Natural killer cell (primary cell): ENCODE results near the gene BLOC1S4. TPM values are rescaled to one million over a fixed set of nuclear protein-coding genes. Genes with fewer than 3 reads are reported as not detected.
"Not testable (repeated sequence)": the region's sequence is repeated elsewhere in the genome, so short reads cannot be mapped to it uniquely, and the experiment has no call there.

Experiments
- ATAC-seq, 3 donors: fragments of 150-1000 bp in 2 of 3; fragments of 200-7000 bp in 1 of 3; cut with Tn5 transposase; 1 replicate in 1 of 3; 2 replicates in 2 of 3; pipeline ENCODE4 v1.10.0; 2021; ENCODE audit warnings: mild to moderate bottlenecking in 2 of 3, moderate library complexity in 2 of 3
- DNase-seq, 2 donors: peaks; one replicate each; pipeline versions ENCODE4 v3.0.0 to v3.0.0-alpha.2; 2013 to 2021; ENCODE audit warnings: mixed read lengths in 1 of 2
- H3K27ac ChIP-seq: one replicate; pipeline ENCODE4 v1.5.1; 2013; ENCODE audit warnings: mild to moderate bottlenecking, low read length
- H3K27me3 ChIP-seq: one replicate; pipeline ENCODE4 v1.6.1; 2013; ENCODE audit warnings: low read length; ENCODE audit not compliant: control insufficient read depth, insufficient read depth
- H3K36me3 ChIP-seq: one replicate; pipeline ENCODE4 v1.6.1; 2013; ENCODE audit warnings: low read length; ENCODE audit not compliant: control insufficient read depth, insufficient read depth
- H3K4me1 ChIP-seq: one replicate; pipeline ENCODE4 v1.6.1; 2013; ENCODE audit warnings: low read length; ENCODE audit not compliant: control insufficient read depth, insufficient read depth
- H3K4me3 ChIP-seq: one replicate; pipeline ENCODE4 v1.5.1; 2013; ENCODE audit warnings: low read length
- H3K9me3 ChIP-seq: one replicate; pipeline ENCODE4 v1.6.1; 2013; ENCODE audit warnings: low read length; ENCODE audit not compliant: control insufficient read depth, insufficient read depth
- H3K27ac Mint-ChIP-seq, 2 donors: one replicate each; pipeline ENCODE4 v1.8.0; 2022; ENCODE audit warnings: mild to moderate bottlenecking in 2 of 2, mixed read lengths in 2 of 2, moderate library complexity in 1 of 2
- H3K27me3 Mint-ChIP-seq, 2 donors: one replicate each; pipeline ENCODE4 v1.8.0; 2022; ENCODE audit warnings: low read depth in 2 of 2, mixed read lengths in 2 of 2
- H3K36me3 Mint-ChIP-seq: one replicate; pipeline ENCODE4 v1.8.0; 2022; ENCODE audit warnings: mixed read lengths
- H3K4me1 Mint-ChIP-seq, 2 donors: one replicate each; pipeline ENCODE4 v1.8.0; 2022; ENCODE audit warnings: mixed read lengths in 2 of 2
- H3K4me3 Mint-ChIP-seq: one replicate; pipeline ENCODE4 v1.8.0; 2022; ENCODE audit warnings: mild to moderate bottlenecking, moderate library complexity, mixed read lengths
- H3K9me3 Mint-ChIP-seq, 2 donors: one replicate each; pipeline ENCODE4 v1.8.0; 2022; ENCODE audit warnings: mixed read lengths in 2 of 2
- WGBS: methylation state at CpG from one replicate; pipeline ENCODE4 v1.1.7; 2013; ENCODE audit warnings: missing lambda C conversion rate; ENCODE audit not compliant: insufficient coverage; 5-methylcytosine and 5-hydroxymethylcytosine counted together
- intact Hi-C: fragments of 100-400 bp; cut with micrococcal nuclease; formaldehyde crosslinking; loops from one replicate; pipeline ENCODE4 v1.14.2; 2022
- total RNA-seq, 4 donors: library from RNA; stranded (reverse); fragments of 120-200 nt in 1 of 4; gene quantifications; one replicate each; pipeline versions ENCODE4 v1.2.3 to v1.2.4, GENCODE V29; 2013 to 2022
- TF ChIP-seq, protein P1 (sequence below): fragments of 200-600 bp; IDR thresholded peaks from one replicate; pipeline ENCODE4 v1.8.0; 2022; ENCODE audit warnings: antibody characterized with exemption

BLOC1S4 gene
- total RNA-seq, 3 donors from 2014 or later (not counting 1 experiment from before 2014, with no cell fraction given) = 18.9 to 20.1 (median 20.0) TPM

DNA sequence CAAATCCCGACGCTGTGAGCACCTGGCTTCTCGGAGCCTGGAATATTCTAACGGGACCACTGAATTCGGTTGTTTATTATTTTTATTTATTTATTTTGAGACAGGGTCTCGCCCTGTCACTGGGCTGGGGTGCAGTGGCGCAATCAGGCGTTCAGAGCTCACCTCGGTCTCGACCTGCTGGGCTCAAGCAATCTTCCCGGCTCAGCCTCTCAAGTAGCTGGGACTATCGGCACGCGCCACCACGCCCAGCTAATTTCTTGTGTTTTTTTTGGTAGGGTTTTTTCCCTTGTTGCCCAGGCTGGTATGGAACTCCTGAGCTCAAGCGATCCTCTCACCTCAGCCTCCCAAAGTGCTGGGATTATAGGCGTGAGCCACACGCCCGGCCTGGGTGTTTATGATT is 43.8 kb upstream of the BLOC1S4 start:
- H3K36me3 ChIP-seq = peaks cover 15% of the 10 kb centered on the region
- H3K27me3 ChIP-seq = no peaks in the 10 kb centered on the region
- no peaks in the 10 kb centered on the region for H3K9me3 ChIP-seq
- TF ChIP-seq, protein P1, sequence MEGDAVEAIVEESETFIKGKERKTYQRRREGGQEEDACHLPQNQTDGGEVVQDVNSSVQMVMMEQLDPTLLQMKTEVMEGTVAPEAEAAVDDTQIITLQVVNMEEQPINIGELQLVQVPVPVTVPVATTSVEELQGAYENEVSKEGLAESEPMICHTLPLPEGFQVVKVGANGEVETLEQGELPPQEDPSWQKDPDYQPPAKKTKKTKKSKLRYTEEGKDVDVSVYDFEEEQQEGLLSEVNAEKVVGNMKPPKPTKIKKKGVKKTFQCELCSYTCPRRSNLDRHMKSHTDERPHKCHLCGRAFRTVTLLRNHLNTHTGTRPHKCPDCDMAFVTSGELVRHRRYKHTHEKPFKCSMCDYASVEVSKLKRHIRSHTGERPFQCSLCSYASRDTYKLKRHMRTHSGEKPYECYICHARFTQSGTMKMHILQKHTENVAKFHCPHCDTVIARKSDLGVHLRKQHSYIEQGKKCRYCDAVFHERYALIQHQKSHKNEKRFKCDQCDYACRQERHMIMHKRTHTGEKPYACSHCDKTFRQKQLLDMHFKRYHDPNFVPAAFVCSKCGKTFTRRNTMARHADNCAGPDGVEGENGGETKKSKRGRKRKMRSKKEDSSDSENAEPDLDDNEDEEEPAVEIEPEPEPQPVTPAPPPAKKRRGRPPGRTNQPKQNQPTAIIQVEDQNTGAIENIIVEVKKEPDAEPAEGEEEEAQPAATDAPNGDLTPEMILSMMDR = no peak
- no peaks in the 10 kb centered on the region for H3K27me3 Mint-ChIP-seq
- ATAC-seq = no peak
- DNase-seq = no peak
- no peak overlapping the region for H3K4me3 Mint-ChIP-seq
- intact Hi-C loops = loop anchor here (2.0 to 5.0 kb wide), 2 partner anchors 13 to 315 kb away; no protein-coding TSS in a partner anchor
- H3K4me1 Mint-ChIP-seq = peaks cover 37 to 42% of the 10 kb centered on the region in 2 donors
- H3K9me3 Mint-ChIP-seq = no peaks in the 10 kb centered on the region
- no peak overlapping the region for H3K27ac Mint-ChIP-seq
- H3K4me1 ChIP-seq = peaks cover 34% of the 10 kb centered on the region
- no peak overlapping the region for H3K27ac ChIP-seq
- 97% methylated on average over 19 of the region's 19 CpGs for WGBS
- no peak overlapping the region for H3K4me3 ChIP-seq
- H3K36me3 Mint-ChIP-seq = no peaks in the 10 kb centered on the region

DNA sequence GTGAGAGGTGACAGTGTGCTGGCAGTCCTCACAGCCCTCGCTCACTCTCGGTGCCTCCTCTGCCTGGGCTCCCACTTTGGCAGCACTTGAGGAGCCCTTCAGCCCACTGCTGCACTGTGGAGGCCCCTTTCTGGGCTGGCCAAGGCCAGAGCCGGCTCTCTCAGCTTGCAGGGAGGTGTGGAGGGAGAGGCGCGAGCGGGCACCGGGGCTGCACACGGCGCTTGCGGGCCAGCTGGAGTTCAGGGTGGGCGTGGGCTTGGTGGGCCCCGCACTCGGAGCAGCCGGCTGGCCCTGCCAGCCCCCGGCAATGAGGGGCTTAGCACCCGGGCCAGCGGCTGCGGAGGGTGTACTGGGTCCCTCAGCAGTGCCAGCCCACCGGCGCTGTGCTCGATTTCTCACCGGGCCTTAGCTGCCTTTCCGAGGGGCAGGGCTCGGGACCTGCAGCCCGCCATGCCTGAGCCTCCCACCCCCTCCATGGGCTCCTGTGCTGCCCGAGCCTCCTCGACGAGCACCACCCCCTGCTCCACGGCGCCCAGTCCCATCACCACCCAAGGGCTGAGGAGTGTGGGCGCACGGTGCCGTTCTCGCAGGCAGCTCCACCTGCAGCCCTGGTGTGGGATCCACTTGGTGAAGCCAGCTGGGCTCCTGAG is 43.3 kb upstream of the BLOC1S4 start:
- H3K9me3 ChIP-seq, H3K4me3 ChIP-seq, DNase-seq, ATAC-seq, H3K36me3 Mint-ChIP-seq, H3K27me3 Mint-ChIP-seq, H3K9me3 Mint-ChIP-seq, H3K4me3 Mint-ChIP-seq, H3K27me3 ChIP-seq: not testable (repeated sequence)
- peak overlapping the region; percentile 74 for H3K27ac ChIP-seq
- H3K4me1 Mint-ChIP-seq = peaks cover 38 to 47% of the 10 kb centered on the region in 2 donors
- intact Hi-C loops = loop anchor here (1.0 to 5.0 kb wide), 3 partner anchors 14 to 315 kb away; no protein-coding TSS in a partner anchor
- 98% methylated on average over 34 of the region's 34 CpGs for WGBS
- H3K4me1 ChIP-seq = peaks cover 36% of the 10 kb centered on the region
- peak overlapping the region; percentile 96 to 97 for H3K27ac Mint-ChIP-seq
- peaks cover 19% of the 10 kb centered on the region for H3K36me3 ChIP-seq

DNA sequence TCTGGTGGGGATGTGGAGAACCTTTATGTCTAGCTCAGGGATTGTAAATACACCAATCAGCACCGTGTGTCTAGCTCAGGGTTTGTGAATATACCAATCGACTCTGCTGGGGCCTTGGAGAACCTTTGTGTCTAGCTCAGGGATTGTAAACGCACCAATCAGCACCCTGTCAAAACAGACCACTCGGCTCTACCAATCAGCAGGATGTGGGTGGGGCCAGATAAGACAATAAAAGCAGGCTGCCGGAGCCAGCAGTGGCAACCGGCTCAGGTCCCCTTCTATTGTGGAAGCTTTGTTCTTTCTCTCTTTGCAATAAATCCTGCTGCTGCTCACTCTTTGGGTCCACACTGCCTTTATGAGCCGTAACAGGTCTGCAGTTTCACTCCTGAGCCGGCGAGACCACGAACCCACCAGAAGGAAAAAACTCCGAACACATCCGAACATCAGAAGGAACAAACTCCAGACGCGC is 42.7 kb upstream of the BLOC1S4 start:
- Histone ChIP-seq H3K27ac (peak overlapping the region; percentile 74), H3K4me3 (peak overlapping the region; percentile 46), H3K36me3 (peaks cover 20% of the 10 kb centered on the region), H3K4me1 (peaks cover 36% of the 10 kb centered on the region)
- 47% methylated on average over 13 of the region's 14 CpGs for whole genome bisulfite sequencing
- Mint-ChIP-seq H3K27ac (peak overlapping the region; percentile 96 to 97), H3K4me1 (peaks cover 38 to 49% of the 10 kb centered on the region in 2 donors), H3K4me3 (peak overlapping the region; percentile 95)
- not testable (repeated sequence) for H3K9me3 Mint-ChIP-seq, H3K36me3 Mint-ChIP-seq, H3K27me3 Mint-ChIP-seq, H3K27me3 ChIP-seq, H3K9me3 ChIP-seq
- DNase-seq = peak; percentile 50 to 61
- intact Hi-C loops = loop anchor here (1.0 to 5.0 kb wide), 3 partner anchors 14 to 314 kb away; no protein-coding TSS in a partner anchor
- ATAC-seq = peak in 1 of 3 donors; percentile 7

DNA sequence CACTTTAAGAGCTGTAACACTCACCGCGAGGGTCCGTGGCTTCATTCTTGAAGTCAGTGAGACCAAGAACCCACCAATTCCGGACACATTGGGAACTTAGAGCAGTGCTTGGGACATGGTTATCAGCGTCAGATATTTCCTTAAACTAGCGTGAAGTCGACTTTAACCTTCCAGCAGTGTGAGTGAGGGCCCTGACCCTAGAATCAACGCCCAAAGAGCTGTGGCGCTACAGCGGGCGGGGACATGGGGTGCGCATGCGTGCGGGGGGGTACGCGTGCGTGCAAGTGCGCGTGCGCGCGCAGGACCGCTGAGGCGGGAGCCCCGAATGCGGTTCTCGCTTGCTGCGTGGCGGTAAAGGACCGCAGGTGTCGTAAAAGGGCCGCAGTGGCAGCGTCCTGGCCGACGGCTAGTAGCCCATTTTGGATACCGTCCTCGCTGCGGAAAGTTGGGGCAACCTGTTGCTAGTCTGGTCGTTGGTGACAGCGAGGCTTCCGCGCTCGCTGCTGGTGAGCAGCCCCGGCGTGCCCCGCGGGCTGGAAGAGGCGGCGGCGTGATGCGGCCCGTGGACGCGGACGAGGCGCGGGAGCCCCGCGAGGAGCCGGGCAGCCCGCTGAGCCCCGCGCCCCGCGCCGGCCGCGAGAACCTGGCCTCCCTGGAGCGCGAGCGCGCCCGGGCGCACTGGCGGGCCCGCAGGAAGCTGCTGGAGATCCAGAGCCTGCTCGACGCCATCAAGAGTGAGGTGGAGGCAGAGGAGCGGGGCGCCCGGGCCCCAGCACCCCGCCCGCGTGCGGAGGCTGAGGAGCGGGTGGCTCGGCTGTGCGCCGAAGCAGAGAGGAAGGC is 42.1 kb upstream of the BLOC1S4 start:
- DNase-seq (peak; percentile 89 to 99), ATAC-seq (peak; percentile 83 to 92 (median 89))
- TF ChIP-seq, protein P1 = no peak
- no peaks in the 10 kb centered on the region for H3K27me3 ChIP-seq
- H3K36me3 ChIP-seq = peaks cover 20% of the 10 kb centered on the region
- peak overlapping the region; percentile 95 for H3K4me3 Mint-ChIP-seq
- H3K9me3 ChIP-seq = no peaks in the 10 kb centered on the region
- peak overlapping the region; percentile 96 to 97 for H3K27ac Mint-ChIP-seq
- H3K4me1 Mint-ChIP-seq = peaks cover 38 to 49% of the 10 kb centered on the region in 2 donors
- WGBS = under 1% methylated on average over 89 of the region's 89 CpGs
- peak overlapping the region; percentile 46 for H3K4me3 ChIP-seq
- intact Hi-C loops = loop anchor here (1.0 to 5.0 kb wide), 8 partner anchors 15 to 313 kb away; partner anchors contain the start of genes BLOC1S4 and MRFAP1L1
- no peaks in the 10 kb centered on the region for H3K36me3 Mint-ChIP-seq
- peak overlapping the region; percentile 74 for H3K27ac ChIP-seq
- no peaks in the 10 kb centered on the region for H3K27me3 Mint-ChIP-seq
- H3K9me3 Mint-ChIP-seq = no peaks in the 10 kb centered on the region
- H3K4me1 ChIP-seq = peaks cover 36% of the 10 kb centered on the region
